ENCODE data around the gene FMN1.

Gene FMN1

DNA sequence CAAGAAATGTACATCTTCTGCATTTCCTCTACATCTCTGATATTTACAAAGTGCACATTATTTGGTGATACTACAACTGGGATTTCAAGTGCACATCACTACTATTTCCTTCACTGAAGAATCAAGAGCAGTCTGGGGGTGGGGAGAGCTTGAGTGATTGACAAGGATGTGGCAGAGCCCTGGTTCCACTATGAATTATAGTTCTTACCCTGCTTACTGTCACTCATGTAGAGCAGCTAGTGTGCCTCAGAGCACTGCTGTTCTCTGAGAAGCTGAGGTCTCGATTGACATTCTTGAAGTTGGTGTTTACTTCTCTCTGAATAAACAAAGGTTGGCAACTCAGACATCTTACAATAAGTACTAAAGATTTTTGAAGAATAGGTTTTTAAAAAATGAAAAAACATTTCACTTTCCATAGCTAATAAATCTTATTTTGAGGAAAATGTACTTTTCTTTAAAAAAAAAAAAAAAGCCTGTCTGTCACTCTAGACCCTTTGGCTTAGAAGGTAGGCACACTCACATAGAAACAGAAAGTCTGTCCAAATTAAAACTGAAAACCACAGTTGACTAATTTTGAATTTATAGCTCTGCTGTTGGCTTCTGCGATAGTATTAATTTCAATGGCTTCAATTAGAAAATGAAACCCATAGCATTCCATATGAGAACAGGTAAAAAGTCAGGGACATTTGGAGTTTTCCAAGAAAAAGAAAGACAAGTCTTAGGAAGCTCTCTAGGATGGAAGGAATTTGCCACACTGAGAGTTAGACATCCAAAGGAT, 471.2 kb downstream of the FMN1 start:
- H3K4me3 ChIP-seq (ENCODE audit: low read depth, low read length) = no peak overlapping the region; the same call in 1 of the 2 replicates
- CTCF ChIA-PET = interaction anchor here (0.7 to 3.5 kb wide), 10 partner anchors 9 to 121 kb away, joined by 3 to 32 read pairs (median 4); no protein-coding TSS in a partner anchor
- TF ChIP-seq, protein P1, sequence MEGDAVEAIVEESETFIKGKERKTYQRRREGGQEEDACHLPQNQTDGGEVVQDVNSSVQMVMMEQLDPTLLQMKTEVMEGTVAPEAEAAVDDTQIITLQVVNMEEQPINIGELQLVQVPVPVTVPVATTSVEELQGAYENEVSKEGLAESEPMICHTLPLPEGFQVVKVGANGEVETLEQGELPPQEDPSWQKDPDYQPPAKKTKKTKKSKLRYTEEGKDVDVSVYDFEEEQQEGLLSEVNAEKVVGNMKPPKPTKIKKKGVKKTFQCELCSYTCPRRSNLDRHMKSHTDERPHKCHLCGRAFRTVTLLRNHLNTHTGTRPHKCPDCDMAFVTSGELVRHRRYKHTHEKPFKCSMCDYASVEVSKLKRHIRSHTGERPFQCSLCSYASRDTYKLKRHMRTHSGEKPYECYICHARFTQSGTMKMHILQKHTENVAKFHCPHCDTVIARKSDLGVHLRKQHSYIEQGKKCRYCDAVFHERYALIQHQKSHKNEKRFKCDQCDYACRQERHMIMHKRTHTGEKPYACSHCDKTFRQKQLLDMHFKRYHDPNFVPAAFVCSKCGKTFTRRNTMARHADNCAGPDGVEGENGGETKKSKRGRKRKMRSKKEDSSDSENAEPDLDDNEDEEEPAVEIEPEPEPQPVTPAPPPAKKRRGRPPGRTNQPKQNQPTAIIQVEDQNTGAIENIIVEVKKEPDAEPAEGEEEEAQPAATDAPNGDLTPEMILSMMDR (IDR thresholded peaks at IDR 0.05; ENCODE audit: insufficient read depth, low read length, missing control alignments) = no peak
- no peak for DNase-seq (ENCODE audit: low read depth, low spot score)
- POLR2A ChIA-PET = interaction anchor here (0.7 to 5.6 kb wide), 11 partner anchors 12 to 138 kb away, joined by 3 to 24 read pairs (median 4); no protein-coding TSS in a partner anchor

GRCh38 chr15:32722136-32722535, 472.4 kb downstream of the FMN1 start:
- ChIA-PET POLR2A (interaction anchor here (0.8 to 5.6 kb wide), 12 partner anchors 33 to 291 kb away, joined by 3 to 24 read pairs (median 4); no protein-coding TSS in a partner anchor), CTCF (interaction anchor here (1.1 to 3.5 kb wide), 9 partner anchors 10 to 73 kb away, joined by 3 to 32 read pairs (median 4); no protein-coding TSS in a partner anchor)
- no peak for DNase-seq (ENCODE audit: low read depth, low spot score)

GRCh38 chr15:32721596-32721995, 472.9 kb downstream of the FMN1 start:
- CTCF ChIA-PET = interaction anchor here (1.1 to 3.5 kb wide), 9 partner anchors 11 to 73 kb away, joined by 3 to 32 read pairs (median 4); no protein-coding TSS in a partner anchor

More at GRCh38 chr15:32722136-32722535, 472.4 kb downstream of the FMN1 start:
- H3K4me3 ChIP-seq (ENCODE audit: low read depth, low read length) = peak overlapping the region; percentile 93
- TF ChIP-seq, protein P1 (IDR thresholded peaks at IDR 0.05; ENCODE audit: insufficient read depth, low read length, missing control alignments) = no peak

DNA sequence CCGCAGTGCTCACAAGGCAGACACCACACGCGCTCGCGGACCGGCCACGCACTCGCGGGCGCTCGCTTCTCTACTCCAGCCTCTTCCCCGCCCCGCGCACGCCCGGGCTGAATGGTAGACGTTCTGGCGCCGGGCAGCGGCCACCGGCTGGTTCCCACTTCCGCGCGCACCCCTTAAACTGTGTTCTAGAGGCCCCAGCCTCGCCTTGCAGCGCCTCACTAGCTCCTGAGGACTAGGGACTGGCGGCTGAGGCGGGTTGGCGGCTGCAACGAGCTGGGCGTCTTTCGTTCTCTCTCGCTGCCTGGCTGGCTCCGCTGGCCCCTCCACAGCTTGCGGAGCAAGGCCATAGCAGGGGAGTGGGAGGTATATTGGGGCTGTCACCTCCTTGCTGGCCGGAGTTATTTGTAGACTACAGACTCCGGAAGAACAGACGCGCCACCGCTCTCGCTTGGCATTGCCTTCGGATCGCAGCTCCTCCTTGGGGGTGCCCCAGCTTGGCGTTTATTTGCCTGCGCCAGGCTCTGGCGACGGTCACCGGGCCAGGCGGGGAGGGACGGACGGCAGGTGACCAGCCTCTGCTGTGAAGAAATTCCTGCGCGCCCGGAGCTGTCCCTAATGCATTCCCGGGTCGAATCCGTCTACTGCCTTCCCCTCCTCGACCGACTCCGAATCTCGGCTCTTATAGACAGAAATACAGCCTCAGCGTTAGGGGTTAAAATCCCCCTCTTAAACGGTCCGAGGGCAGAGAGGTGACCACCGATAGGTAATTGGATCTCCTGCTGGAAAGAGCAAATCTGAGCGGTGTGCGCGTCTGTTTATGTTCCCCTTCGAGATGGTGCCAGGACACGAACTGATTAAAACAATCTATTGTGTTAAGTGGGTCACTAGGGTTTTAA, 475.4 kb downstream of the FMN1 start:
- TF ChIP-seq, protein P1 (IDR thresholded peaks at IDR 0.05; ENCODE audit: insufficient read depth, low read length, missing control alignments) = no peak
- ChIA-PET POLR2A (interaction anchor here (0.6 to 5.6 kb wide), 12 partner anchors 10 to 150 kb away, joined by 3 to 24 read pairs (median 4); no protein-coding TSS in a partner anchor), CTCF (interaction anchor here (1.3 to 1.8 kb wide), 2 partner anchors 56 to 70 kb away, joined by 3 to 8 read pairs; no protein-coding TSS in a partner anchor)
- peak overlapping the region; percentile 93 for H3K4me3 ChIP-seq (ENCODE audit: low read depth, low read length)
- DNase-seq (ENCODE audit: low read depth, low spot score) = no peak

More at GRCh38 chr15:32721596-32721995, 472.9 kb downstream of the FMN1 start:
- POLR2A ChIA-PET = interaction anchor here (0.6 to 5.6 kb wide), 13 partner anchors 14 to 292 kb away, joined by 3 to 24 read pairs (median 4); no protein-coding TSS in a partner anchor
- DNase-seq (ENCODE audit: low read depth, low spot score) = no peak
- TF ChIP-seq, protein P1 (IDR thresholded peaks at IDR 0.05; ENCODE audit: insufficient read depth, low read length, missing control alignments) = no peak
- peak overlapping the region; percentile 93 for H3K4me3 ChIP-seq (ENCODE audit: low read depth, low read length)

- TF ChIP-seq, protein P1 (IDR thresholded peaks at IDR 0.05; ENCODE audit: insufficient read depth, low read length, missing control alignments) = no peak
- H3K4me3 ChIP-seq (ENCODE audit: low read depth, low read length) = peak overlapping the region; percentile 93
- ChIA-PET POLR2A (interaction anchor here (0.8 to 5.6 kb wide), 11 partner anchors 13 to 151 kb away, joined by 3 to 24 read pairs (median 4); no protein-coding TSS in a partner anchor), CTCF (interaction anchor here (1.3 to 1.8 kb wide), 2 partner anchors 55 to 69 kb away, joined by 3 to 8 read pairs; no protein-coding TSS in a partner anchor)
- no peak for DNase-seq (ENCODE audit: low read depth, low spot score)
Measured at GRCh38 chr15:32718227-32718820, 476.2 kb downstream of the FMN1 start.
